H1 (cell line): ENCODE data around the gene SHISAL2B. TPM values are rescaled to one million over a fixed set of nuclear protein-coding genes. Genes with fewer than 3 reads are reported as not detected.

Experiments used
- CTCF ChIA-PET: fragments of 300-600 bp; sonication (Branson Sonifier 250); formaldehyde crosslinking; loops from one replicate; lab custom pipeline; 2021; ENCODE audit not compliant: partially characterized antibody; lab: Charles Lee
- POLR2A ChIA-PET: fragments of 300-600 bp; sonication (Branson Sonifier 250); formaldehyde crosslinking; loops from one replicate; lab custom pipeline; 2021; ENCODE audit warnings: inconsistent platforms; ENCODE audit not compliant: partially characterized antibody; lab: Charles Lee
- DNase-seq, 2 experiments: peaks; one replicate each; pipeline versions ENCODE4 v3.0.0 to v3.0.0-alpha.2; 2010 to 2022; ENCODE audit warnings: low spot score in 2 of 2, low read depth in 1 of 2, mixed read lengths in 1 of 2
- FAIRE-seq: peaks from 2 replicates; lab custom pipeline; 2011; peaks lifted over from hg19 to GRCh38; lab: Jason Lieb, UNC
- H2AFZ ChIP-seq: 2 replicates; pipeline ENCODE4 v1.8.1; 2012; ENCODE audit warnings: low read length, inconsistent platforms
- H2AK5ac ChIP-seq: 2 replicates; pipeline ENCODE4 v1.6.1; 2013; ENCODE audit warnings: low read depth, low read length
- H2BK120ac ChIP-seq: replicated peaks from 2 replicates; pipeline ENCODE3; 2013; ENCODE audit warnings: low read depth, low read length, inconsistent platforms
- H2BK12ac ChIP-seq: 2 replicates; pipeline ENCODE4 v1.6.1; 2013; ENCODE audit warnings: low read depth, low read length
- H2BK15ac ChIP-seq: 2 replicates; pipeline ENCODE4 v1.6.1; 2013; ENCODE audit warnings: low read length
- H2BK20ac ChIP-seq: 2 replicates; pipeline ENCODE4 v1.6.1; 2013; ENCODE audit warnings: low read length
- H2BK5ac ChIP-seq: 2 replicates; pipeline ENCODE4 v1.6.1; 2013; ENCODE audit warnings: low read depth, low read length
- H3K14ac ChIP-seq: 2 replicates; pipeline ENCODE4 v1.6.1; 2013; ENCODE audit warnings: inconsistent platforms; ENCODE audit not compliant: insufficient read length
- H3K18ac ChIP-seq: 2 replicates; pipeline ENCODE4 v1.6.1; 2013; ENCODE audit warnings: low read length; ENCODE audit errors: extremely low read depth
- H3K23ac ChIP-seq: 2 replicates; pipeline ENCODE4 v1.6.1; 2013; ENCODE audit warnings: inconsistent platforms; ENCODE audit not compliant: insufficient read length
- H3K23me2 ChIP-seq: 2 replicates; pipeline ENCODE4 v1.6.1; 2013; ENCODE audit warnings: low read depth, low read length
- H3K27ac ChIP-seq: 2 replicates; pipeline ENCODE4 v1.6.1; 2011; ENCODE audit warnings: low read depth, low read length, inconsistent platforms
- H3K27me3 ChIP-seq, 4 experiments: replicated peaks in 1 of 4; 1 replicate in 1 of 4; 2 replicates in 3 of 4; pipeline versions ENCODE4 v1.6.1 to v1.8.1; 2011 to 2013; ENCODE audit warnings: low read length in 3 of 4, mild to moderate bottlenecking in 3 of 4, inconsistent platforms in 2 of 4, mixed read lengths in 2 of 4, moderate library complexity in 1 of 4; ENCODE audit not compliant: control insufficient read depth in 3 of 4, insufficient read depth in 3 of 4; ENCODE audit errors: extremely low read depth in 1 of 4
- H3K36me3 ChIP-seq, 4 experiments: 2 replicates each; pipeline versions ENCODE4 v1.6.1 to v1.8.1; 2011 to 2013; ENCODE audit warnings: mild to moderate bottlenecking in 4 of 4, low read length in 3 of 4, moderate library complexity in 2 of 4, control low read depth in 1 of 4, inconsistent platforms in 1 of 4; ENCODE audit not compliant: insufficient read depth in 4 of 4, control insufficient read depth in 2 of 4
- H3K4ac ChIP-seq: replicated peaks from 2 replicates; pipeline ENCODE3; 2013; ENCODE audit warnings: low read length, low read depth, mixed read lengths, inconsistent platforms; ENCODE audit not compliant: insufficient read length
- H3K4me1 ChIP-seq, 4 experiments: replicated peaks in 1 of 4; 1 replicate in 1 of 4; 2 replicates in 3 of 4; pipeline versions ENCODE4 v1.6.1 to v1.8.1; 2011 to 2013; ENCODE audit warnings: low read length in 3 of 4, inconsistent platforms in 2 of 4, mixed read lengths in 1 of 4; ENCODE audit not compliant: insufficient read depth in 4 of 4, control insufficient read depth in 3 of 4
- H3K4me2 ChIP-seq, 2 experiments: 2 replicates each; pipeline versions ENCODE4 v1.6.1 to v1.8.1; 2011 to 2013; ENCODE audit warnings: low read depth in 2 of 2, low read length in 2 of 2, control low read depth in 1 of 2, inconsistent platforms in 1 of 2, mild to moderate bottlenecking in 1 of 2; ENCODE audit not compliant: insufficient read depth in 1 of 2
- H3K4me3 ChIP-seq, 4 experiments: fragments of 200-600, 300-600 bp in 1 of 4; sonication (generic), shearing (Covaris generic), sonication (Bioruptor Twin) in 1 of 4; 2 replicates each; pipeline versions ENCODE4 v1.5.1 to v1.8.1; 2011 to 2016; ENCODE audit warnings: low read length in 4 of 4, low read depth in 3 of 4, control low read depth in 2 of 4, inconsistent platforms in 2 of 4, mild to moderate bottlenecking in 2 of 4, mixed read lengths in 1 of 4, moderate library complexity in 1 of 4; ENCODE audit not compliant: insufficient read depth in 2 of 4; ENCODE audit errors: extremely low read depth in 1 of 4
- H3K56ac ChIP-seq: replicated peaks from 2 replicates; pipeline ENCODE3; 2013; ENCODE audit warnings: low read depth, mild to moderate bottlenecking, mixed read lengths, low read length, inconsistent platforms; ENCODE audit not compliant: insufficient read length
- H3K79me1 ChIP-seq: 2 replicates; pipeline ENCODE4 v1.6.1; 2013; ENCODE audit warnings: low read depth, low read length, control low read depth
- H3K79me2 ChIP-seq, 2 experiments: 2 replicates each; pipeline versions ENCODE4 v1.6.1 to v1.8.1; 2012 to 2013; ENCODE audit warnings: low read length in 2 of 2, mild to moderate bottlenecking in 2 of 2, inconsistent platforms in 1 of 2; ENCODE audit not compliant: insufficient read depth in 2 of 2, control insufficient read depth in 1 of 2
- H3K9ac ChIP-seq, 4 experiments: replicated peaks in 1 of 4; 1 replicate in 1 of 4; 2 replicates in 3 of 4; pipeline versions ENCODE4 v1.6.1 to v1.8.1; 2011 to 2013; ENCODE audit warnings: low read depth in 3 of 4, low read length in 3 of 4, control low read depth in 2 of 4, mild to moderate bottlenecking in 2 of 4, moderate library complexity in 2 of 4, inconsistent platforms in 1 of 4; ENCODE audit errors: extremely low read depth in 1 of 4
- H3K9me3 ChIP-seq, 2 experiments: 2 replicates each; pipeline versions ENCODE4 v1.6.1 to v1.8.1; 2012 to 2013; ENCODE audit warnings: mild to moderate bottlenecking in 2 of 2, moderate library complexity in 2 of 2, control low read depth in 1 of 2, inconsistent platforms in 1 of 2, low read depth in 1 of 2, low read length in 1 of 2, mixed read lengths in 1 of 2; ENCODE audit not compliant: insufficient read depth in 2 of 2
- H4K20me1 ChIP-seq, 2 experiments: replicated peaks in 1 of 2; 2 replicates each; pipeline versions ENCODE3 to v1.8.1; 2011 to 2013; ENCODE audit warnings: inconsistent platforms in 2 of 2, low read length in 2 of 2, mild to moderate bottlenecking in 1 of 2; ENCODE audit not compliant: insufficient read depth in 2 of 2, control insufficient read depth in 1 of 2
- H4K5ac ChIP-seq: 2 replicates; pipeline ENCODE4 v1.6.1; 2013; ENCODE audit warnings: low read length, low read depth, mixed read lengths, inconsistent platforms; ENCODE audit not compliant: insufficient read length
- H4K8ac ChIP-seq: 2 replicates; pipeline ENCODE4 v1.8.0; 2013; ENCODE audit warnings: mild to moderate bottlenecking, moderate library complexity, low read length, inconsistent platforms; ENCODE audit not compliant: insufficient read depth; ENCODE audit errors: extremely low read depth
- H4K91ac ChIP-seq: replicated peaks from 2 replicates; pipeline ENCODE3; 2013; ENCODE audit warnings: low read length, mixed read lengths, inconsistent platforms; ENCODE audit not compliant: insufficient read length
- CEBPB ChIP-seq: IDR thresholded peaks from 2 replicates; pipeline ENCODE4 v1.6.1; 2012; ENCODE audit warnings: low read depth, low read length
- EZH2 ChIP-seq: fragments of 200-600 bp; sonication (generic); IDR thresholded peaks from 2 replicates; pipeline ENCODE4 v1.7.1; 2012; ENCODE audit warnings: low read depth, mild to moderate bottlenecking, moderate library complexity, low read length, inconsistent platforms; ENCODE audit not compliant: severe bottlenecking
- JUND ChIP-seq: IDR thresholded peaks from 2 replicates; pipeline ENCODE4 v1.6.1; 2011; ENCODE audit warnings: mild to moderate bottlenecking, improper control_type of control experiment, low read length
- SP2 ChIP-seq: IDR thresholded peaks from 2 replicates; pipeline ENCODE4 v1.6.1; 2012; ENCODE audit warnings: mild to moderate bottlenecking, low read length, inconsistent platforms
- ZNF274 ChIP-seq: IDR thresholded peaks from 2 replicates; pipeline ENCODE4 v1.7.0; 2012; ENCODE audit warnings: low read length, borderline replicate concordance; ENCODE audit errors: extremely low read depth
- WGBS, 2 experiments: shearing (Covaris generic) in 1 of 2; methylation state at CpG; one replicate each; pipeline versions ENCODE4 v1.1.6 to v1.1.7; 2013 to 2015; ENCODE audit warnings: low lambda C conversion rate in 2 of 2, mixed read lengths in 2 of 2, inconsistent platforms in 1 of 2, low coverage in 1 of 2, missing lambda C conversion rate in 1 of 2; ENCODE audit not compliant: insufficient replicate concordance in 2 of 2, insufficient coverage in 1 of 2, insufficient read length in 1 of 2; ENCODE audit errors: extremely low coverage in 1 of 2, missing lambda C conversion rate in 1 of 2; 5-methylcytosine and 5-hydroxymethylcytosine counted together
- polyA plus RNA-seq, 7 experiments: library from polyadenylated mRNA; depleted of rRNA in 3 of 7; stranded (reverse) in 5 of 7; unstranded in 2 of 7; fragments of >200 nt in 5 of 7; fragments of 200-250 nt in 2 of 7; gene quantifications; 1 replicate in 5 of 7; 2 replicates in 1 of 7; 4 replicates in 1 of 7; pipeline versions ENCODE4 v1.2.1 to v1.2.3, GENCODE V29; 2011 to 2013; ENCODE audit warnings: missing spikeins in 2 of 7, mixed read lengths in 2 of 7
- total RNA-seq: library from RNA; stranded (reverse); fragmentation: NEBNext Ultra II Directional; extraction: Animal tissue kit (Norgen Biotek cat#: 25700); gene quantifications from 2 replicates; pipeline ENCODE4 v1.2.1, GENCODE V29; 2021

SHISAL2B gene
- total and polyA plus RNA-seq, 2 of the 8 experiments (the other 6 are each of a cell fraction or from before 2014, with no cell fraction given): 10.6 to 14.2 TPM

DNA sequence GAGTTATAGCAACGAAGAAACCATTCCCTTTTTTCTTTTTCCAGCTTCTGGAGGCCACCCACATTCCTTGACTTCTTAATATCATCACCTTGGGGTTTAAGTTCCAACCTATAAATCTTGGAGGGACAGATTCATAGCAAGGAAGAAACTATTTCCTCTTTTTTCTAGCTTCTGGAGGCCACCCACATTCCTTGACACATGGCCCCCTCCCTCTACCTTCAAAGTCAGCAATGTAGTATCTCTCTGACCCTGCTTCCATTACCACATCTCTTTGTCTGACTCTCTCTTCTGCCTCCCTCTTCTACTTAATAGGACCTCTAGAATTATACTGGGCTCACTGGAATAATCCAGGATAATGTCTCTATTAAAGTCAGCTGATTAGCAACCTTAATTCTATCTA is 34.7 kb upstream of the SHISAL2B start:
- H3K9me3 ChIP-seq: no peaks in the 10 kb centered on the region; a peak in 1 of 4 replicates
- CTCF ChIA-PET: interaction anchor here (0.6 to 1.9 kb wide), 2 partner anchors 20 to 27 kb away, joined by 3 to 4 read pairs; no protein-coding TSS in a partner anchor
- 79% methylated on average over 1 of the region's 1 CpG; no CpG with 5 or more reads in 1 of the 2 experiments for WGBS, 2 experiments

More for the DNA sequence above, 34.7 kb upstream of the SHISAL2B start:
- no peak overlapping the region for H2BK12ac ChIP-seq
- no peaks in the 10 kb centered on the region for H3K36me3 ChIP-seq
- H3K23ac ChIP-seq: no peak overlapping the region
- H2BK15ac ChIP-seq: no peak overlapping the region
- H3K4ac ChIP-seq: no peak overlapping the region
- H3K4me1 ChIP-seq: no peaks in the 10 kb centered on the region
- no peak for FAIRE-seq
- no peaks in the 10 kb centered on the region for H3K79me1 ChIP-seq
- H4K8ac ChIP-seq: no peak overlapping the region
- no peak overlapping the region for H3K56ac ChIP-seq
- no peak overlapping the region for H3K9ac ChIP-seq
- POLR2A ChIA-PET: no interaction called here
- no peak overlapping the region for H2BK20ac ChIP-seq
- H2AFZ ChIP-seq: no peak overlapping the region
- H3K18ac ChIP-seq: no peak overlapping the region
- H3K4me3 ChIP-seq: no peak overlapping the region
- DNase-seq: no peak
- no peak overlapping the region for H2AK5ac ChIP-seq
- H3K27ac ChIP-seq: no peak overlapping the region
- H2BK120ac ChIP-seq: no peak overlapping the region
- no peaks in the 10 kb centered on the region for H4K20me1 ChIP-seq
- H3K23me2 ChIP-seq: no peaks in the 10 kb centered on the region
- H3K27me3 ChIP-seq: no peaks in the 10 kb centered on the region
- H4K91ac ChIP-seq: no peak overlapping the region
- no peak overlapping the region for H4K5ac ChIP-seq
- H3K79me2 ChIP-seq: no peaks in the 10 kb centered on the region
- no peak overlapping the region for H3K4me2 ChIP-seq
- H2BK5ac ChIP-seq: no peak overlapping the region
- TF ChIP-seq EZH2 (no peak), SP2 (no peak), JUND (no peak), CEBPB (no peak), ZNF274 (no peak)
- H3K14ac ChIP-seq: no peak overlapping the region
